Spinal cord (tissue), 10 donors: ENCODE measurements around the gene TMPRSS13. TPM values are rescaled to one million over a fixed set of nuclear protein-coding genes. Genes with fewer than 3 reads are reported as not detected.
"Not testable (repeated sequence)": the region's sequence is repeated elsewhere in the genome, so short reads cannot be mapped to it uniquely, and the experiment has no call there.

Experiments used
- DNase-seq, 6 donors: peaks; one replicate each; pipeline versions ENCODE4 v3.0.0 to v3.0.0-alpha.2; 2013 to 2015; ENCODE audit warnings: low spot score in 6 of 6, low read depth in 4 of 6
- H3K27ac ChIP-seq: one replicate; pipeline ENCODE4 v1.5.1; 2013; ENCODE audit warnings: low read depth, low read length, control low read depth
- H3K27me3 ChIP-seq: one replicate; pipeline ENCODE4 v1.6.1; 2013; ENCODE audit warnings: low read length; ENCODE audit not compliant: control insufficient read depth, insufficient read depth
- H3K36me3 ChIP-seq: one replicate; pipeline ENCODE4 v1.6.1; 2013; ENCODE audit warnings: low read length; ENCODE audit not compliant: control insufficient read depth, insufficient read depth
- H3K4me1 ChIP-seq: one replicate; pipeline ENCODE4 v1.6.1; 2013; ENCODE audit warnings: low read length; ENCODE audit not compliant: control insufficient read depth, insufficient read depth
- H3K4me3 ChIP-seq: one replicate; pipeline ENCODE4 v1.5.1; 2013; ENCODE audit warnings: low read depth, low read length, control low read depth
- H3K9me3 ChIP-seq: one replicate; pipeline ENCODE4 v1.6.1; 2013; ENCODE audit warnings: low read length; ENCODE audit not compliant: control insufficient read depth, insufficient read depth
- whole genome bisulfite sequencing: methylation state at CpG from one replicate; pipeline ENCODE4 v1.1.5; 2013; ENCODE audit warnings: missing lambda C conversion rate; ENCODE audit not compliant: insufficient coverage; 5-methylcytosine and 5-hydroxymethylcytosine counted together
- polyA plus RNA-seq, 2 donors: library from polyadenylated mRNA; unstranded; fragments of 120-200 nt; gene quantifications; one replicate each; pipeline ENCODE4 v1.2.1, GENCODE V29; 2013; ENCODE audit not compliant: insufficient read length in 2 of 2
- total RNA-seq, 2 donors: library from RNA; depleted of rRNA in 1 of 2; stranded (reverse); fragments of 120-200 nt in 1 of 2; fragments of >200 nt in 1 of 2; gene quantifications; one replicate each; pipeline versions ENCODE4 v1.2.3 to v1.2.4, GENCODE V29; 2013 to 2014
- donor health status: healthy.

TMPRSS13 gene
- total and polyA plus RNA-seq, 4 donors, result 0.20 to 0.35 (median 0.27) TPM

- no peak for DNase-seq
- Histone ChIP-seq H3K4me3 (no peak overlapping the region), H3K36me3 (peaks cover 13% of the 10 kb centered on the region), H3K9me3 (no peaks in the 10 kb centered on the region), H3K27me3 (no peaks in the 10 kb centered on the region), H3K27ac (peak overlapping the region; percentile 88), H3K4me1 (peaks cover 95% of the 10 kb centered on the region)
- WGBS, result 68% methylated on average over 17 of the region's 18 CpGs
Observed at GRCh38 chr11:117871160-117871559, 58.0 kb downstream of the TMPRSS13 start.

GRCh38 chr11:117870103-117870952 is 58.9 kb downstream of the TMPRSS13 start:
- Histone ChIP-seq H3K36me3 (peaks cover 13% of the 10 kb centered on the region), H3K27ac (peak overlapping the region; percentile 88), H3K4me3 (no peak overlapping the region), H3K27me3 (no peaks in the 10 kb centered on the region), H3K4me1 (peaks cover 93% of the 10 kb centered on the region), H3K9me3 (no peaks in the 10 kb centered on the region)
- DNase-seq, result peak in 2 of 6 donors; percentile 83 to 89
- 16% methylated on average over 7 of the region's 9 CpGs for WGBS

DNA sequence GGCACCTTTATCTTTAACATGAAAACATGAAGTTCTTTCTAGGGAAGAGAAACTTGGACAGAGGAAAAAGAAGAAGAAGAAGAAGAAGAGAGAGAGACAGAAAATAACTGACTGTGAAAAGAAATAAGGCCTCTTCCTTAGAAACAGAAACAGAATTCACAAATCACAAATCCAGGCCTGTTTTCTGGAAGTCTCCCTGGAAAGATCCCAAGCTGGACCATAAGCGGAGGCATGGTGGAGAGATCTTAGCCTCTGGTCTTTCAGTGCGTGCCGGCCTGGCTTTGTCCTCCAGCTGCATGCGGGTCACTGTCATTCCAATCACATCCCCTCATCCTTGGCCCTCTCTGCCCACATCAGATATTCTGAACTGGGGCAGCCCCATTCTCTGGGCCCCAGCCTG is 59.6 kb downstream of the TMPRSS13 start:
- H3K4me1 ChIP-seq, result peaks cover 87% of the 10 kb centered on the region
- H3K36me3 ChIP-seq, result peaks cover 13% of the 10 kb centered on the region
- no peak overlapping the region for H3K4me3 ChIP-seq
- H3K9me3 ChIP-seq, result no peaks in the 10 kb centered on the region
- H3K27me3 ChIP-seq, result no peaks in the 10 kb centered on the region
- DNase-seq, result peak in 1 of 6 donors; percentile 47
- peak overlapping the region; percentile 88 for H3K27ac ChIP-seq
- 29% methylated on average over 3 of the region's 4 CpGs for WGBS

DNA sequence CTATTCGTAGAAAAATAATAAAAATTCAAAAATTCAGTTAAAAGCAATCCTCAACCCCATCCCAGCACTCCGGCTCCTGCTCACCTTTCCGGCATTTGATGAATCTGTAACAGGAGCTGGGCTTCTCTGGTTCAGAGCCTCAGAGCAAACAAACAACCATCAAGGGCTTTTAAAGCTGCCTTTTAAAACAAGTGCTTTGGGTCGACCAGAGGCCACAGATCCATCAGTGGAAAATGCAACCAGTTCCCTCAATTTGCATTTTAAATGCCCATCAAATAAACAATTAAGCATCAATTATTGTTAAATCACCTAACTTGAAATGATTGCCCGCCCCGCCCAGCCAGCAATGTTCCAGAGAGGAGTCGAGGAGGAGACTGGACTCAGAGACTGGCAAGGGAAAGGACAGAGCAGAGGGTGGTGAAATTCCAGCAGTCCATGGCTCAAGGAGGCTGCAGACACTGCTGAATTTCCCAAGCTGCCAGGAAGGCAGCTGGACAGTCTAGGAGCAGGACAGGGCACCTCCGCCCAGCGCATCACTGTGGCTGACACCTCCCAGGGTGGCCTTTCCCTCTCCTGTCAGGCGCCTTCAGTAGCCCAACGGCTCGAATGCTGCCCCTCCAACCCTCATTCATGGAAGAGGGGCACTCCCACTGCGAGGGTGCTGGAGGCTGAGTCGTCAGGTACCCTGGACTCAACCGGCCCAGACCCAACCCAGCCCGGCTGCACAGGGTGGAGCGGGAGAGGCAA is 60.2 kb downstream of the TMPRSS13 start:
- peak in 2 of 6 donors; percentile 45 for DNase-seq
- 55% methylated on average over 7 of the region's 17 CpGs for WGBS
- no peaks in the 10 kb centered on the region for H3K9me3 ChIP-seq
- H3K4me1 ChIP-seq, result peaks cover 84% of the 10 kb centered on the region
- H3K27ac ChIP-seq, result peak overlapping the region; percentile 88
- peaks cover 13% of the 10 kb centered on the region for H3K36me3 ChIP-seq
- no peak overlapping the region for H3K4me3 ChIP-seq
- H3K27me3 ChIP-seq, result no peaks in the 10 kb centered on the region

- 40% methylated on average over 2 of the region's 11 CpGs for WGBS
- Histone ChIP-seq H3K4me1 (peaks cover 75% of the 10 kb centered on the region), H3K27me3 (no peaks in the 10 kb centered on the region), H3K4me3 (no peak overlapping the region), H3K9me3 (no peaks in the 10 kb centered on the region), H3K27ac (peak overlapping the region; percentile 88), H3K36me3 (peaks cover 13% of the 10 kb centered on the region)
- DNase-seq, result no peak
Observed at GRCh38 chr11:117868088-117868487, 61.1 kb downstream of the TMPRSS13 start.

DNA sequence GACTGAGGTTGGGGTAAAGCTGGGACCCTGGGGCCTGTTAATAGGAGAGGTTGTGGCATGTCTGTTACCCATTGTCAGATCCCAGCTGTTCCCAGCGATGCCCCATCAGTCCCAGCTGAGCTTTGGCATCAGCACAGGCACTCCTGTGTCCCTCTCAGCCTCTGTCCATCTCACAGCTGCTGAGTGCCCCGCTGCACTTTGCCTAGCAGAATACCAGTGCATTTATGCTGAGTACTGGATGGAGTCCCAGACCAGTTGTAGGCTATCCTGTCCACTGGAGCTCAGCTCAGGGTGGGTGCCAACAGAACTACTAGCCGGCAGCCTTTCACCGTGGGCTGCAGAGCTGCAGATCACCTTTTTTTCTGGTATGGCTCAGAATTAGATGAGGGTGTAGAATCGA is 62.7 kb downstream of the TMPRSS13 start:
- Histone ChIP-seq H3K27ac (peak overlapping the region; percentile 48), H3K9me3 (no peaks in the 10 kb centered on the region), H3K27me3 (no peaks in the 10 kb centered on the region), H3K36me3 (peaks cover 5% of the 10 kb centered on the region), H3K4me1 (peaks cover 71% of the 10 kb centered on the region), H3K4me3 (no peak overlapping the region)
- 51% methylated on average over 2 of the region's 5 CpGs for WGBS
- DNase-seq, result peak in 2 of 6 donors; percentile 66 to 83

DNA sequence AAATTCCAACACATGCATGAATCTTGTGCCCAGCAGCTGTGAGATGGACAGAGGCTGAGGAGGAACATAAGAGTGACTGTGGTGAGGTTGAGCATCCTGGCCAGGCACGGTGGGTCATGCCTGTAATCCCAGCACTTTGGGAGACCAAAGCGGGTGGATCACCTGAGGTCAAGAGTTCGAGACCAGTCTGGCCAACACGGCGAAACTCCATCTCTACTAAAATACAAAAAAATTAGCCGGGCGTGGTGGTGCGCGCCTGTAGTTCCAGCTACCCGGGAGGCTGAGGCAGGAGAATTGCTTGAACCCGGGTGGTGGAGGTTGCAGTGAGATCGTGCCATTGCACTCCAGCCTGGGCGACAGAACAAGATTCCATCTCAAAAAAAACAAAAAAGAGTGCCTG is 63.7 kb downstream of the TMPRSS13 start:
- not testable (repeated sequence) for DNase-seq

DNA sequence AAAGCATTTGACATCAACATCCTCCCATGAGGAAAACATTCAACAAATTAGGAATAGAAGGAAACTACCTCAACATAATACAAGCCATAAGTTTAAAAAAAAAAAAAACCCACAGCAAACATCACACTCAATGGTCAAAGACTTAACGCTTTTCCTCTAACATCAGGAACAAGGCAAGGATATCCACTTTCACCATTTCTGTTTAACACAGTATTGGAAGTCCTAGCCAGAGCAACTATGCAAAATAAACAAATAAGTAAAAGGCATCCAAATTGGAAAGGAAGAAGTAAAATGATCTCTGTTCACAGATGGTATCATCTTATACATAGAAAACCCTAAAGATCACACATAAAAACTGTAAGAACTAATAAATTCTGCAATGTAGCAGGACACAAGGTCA is 65.8 kb downstream of the TMPRSS13 start:
- Histone ChIP-seq H3K4me1 (peaks cover 66% of the 10 kb centered on the region), H3K27ac (no peak overlapping the region), H3K27me3 (no peaks in the 10 kb centered on the region), H3K4me3 (no peak overlapping the region), H3K36me3 (no peaks in the 10 kb centered on the region), H3K9me3 (no peaks in the 10 kb centered on the region)
- no CpG with 5 or more reads among the region's 1 CpG for WGBS
- DNase-seq, result no peak

More for the DNA sequence above, 63.7 kb downstream of the TMPRSS13 start:
- WGBS, result 80% methylated on average over 3 of the region's 13 CpGs
- not testable (repeated sequence) for H3K36me3 ChIP-seq, H3K27me3 ChIP-seq, H3K27ac ChIP-seq, H3K9me3 ChIP-seq, H3K4me3 ChIP-seq
- H3K4me1 ChIP-seq, result peaks cover 71% of the 10 kb centered on the region

DNA sequence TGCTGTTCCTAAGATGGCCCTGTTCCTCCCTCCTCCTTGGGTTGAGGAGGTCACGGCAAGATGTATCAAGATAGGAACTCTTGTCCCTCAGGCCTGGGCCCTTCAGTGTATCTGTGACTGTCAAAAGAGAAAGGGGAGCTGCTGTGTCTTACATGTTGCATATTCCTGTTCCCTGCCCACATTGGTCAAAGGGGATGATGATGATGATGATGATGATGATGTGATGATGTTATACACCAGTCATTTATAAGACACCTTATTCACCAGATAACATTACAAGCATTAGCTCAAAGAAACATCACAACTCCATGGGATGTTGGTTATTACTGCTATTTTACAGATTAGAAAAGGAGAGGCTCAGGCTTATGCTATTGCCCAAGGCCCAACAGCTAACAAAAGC is 66.4 kb downstream of the TMPRSS13 start:
- peak overlapping the region; percentile 74 for H3K27ac ChIP-seq
- H3K4me3 ChIP-seq, result no peak overlapping the region
- WGBS, result no CpG with 5 or more reads among the region's 1 CpG
- H3K27me3 ChIP-seq, result no peaks in the 10 kb centered on the region
- H3K36me3 ChIP-seq, result peaks cover 4% of the 10 kb centered on the region
- no peaks in the 10 kb centered on the region for H3K9me3 ChIP-seq
- DNase-seq, result no peak
- H3K4me1 ChIP-seq, result peaks cover 64% of the 10 kb centered on the region
